ENCODE data around the gene RIMBP2.
A peak's percentile ranks its signal among the peaks of the same experiment; 100 is the strongest.

The RIMBP2 gene

DNA sequence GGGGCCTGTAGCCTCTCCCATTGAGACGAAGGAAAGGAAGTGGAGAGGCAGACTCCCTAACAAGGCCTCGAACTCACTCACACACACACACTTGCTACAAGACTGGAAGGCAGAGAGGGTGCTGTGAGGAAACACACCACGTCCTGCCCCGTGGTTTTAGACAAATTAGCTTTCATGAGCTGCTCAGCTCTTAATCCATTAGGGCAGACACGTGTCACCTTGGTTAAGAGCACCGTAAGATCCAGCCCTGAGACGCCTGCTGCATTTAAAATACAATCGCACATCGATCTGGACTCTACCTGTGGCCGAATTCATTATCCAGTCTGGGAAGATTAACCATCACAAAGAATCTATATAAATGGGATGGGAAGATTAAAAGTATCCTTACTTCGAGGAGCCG lies 72.0 kb downstream of the RIMBP2 start:
- TF ChIP-seq Cebpa-rat (IDR thresholded peaks at IDR 0.05): no peak
- Histone ChIP-seq H3K9ac (no peak overlapping the region), H3K4me2 (no peak overlapping the region), H3K9me3 (replicated peaks in 1 of 11) (peaks cover 0 to 7% (median 0%) of the 10 kb centered on the region in 11 experiments; a peak in 1 of 22 replicates), H3K27me3 (no peaks in the 10 kb centered on the region), H3K36me3 (no peaks in the 10 kb centered on the region), H3K4me3 (no peak overlapping the region), H3K4me1 (peaks cover 0 to 18% (median under 1%) of the 10 kb centered on the region in 10 experiments; a peak in 8 of 20 replicates), H4K20me1 (no peaks in the 10 kb centered on the region), H3K27ac (no peak overlapping the region)

GRCh38 chr12:130642856-130643255 lies 73.2 kb downstream of the RIMBP2 start:
- no peak overlapping the region for H3K9ac ChIP-seq
- TF ChIP-seq Cebpa-rat (IDR thresholded peaks at IDR 0.05): no peak
- peaks cover 0 to 18% (median 0%) of the 10 kb centered on the region in 10 experiments; a peak in 8 of 20 replicates for H3K4me1 ChIP-seq
- peaks cover 0 to 7% (median 0%) of the 10 kb centered on the region in 11 experiments; a peak in 1 of 22 replicates for H3K9me3 ChIP-seq (replicated peaks in 1 of 11)
- H3K36me3 ChIP-seq: no peaks in the 10 kb centered on the region
- no peak overlapping the region for H3K4me3 ChIP-seq
- H3K27ac ChIP-seq: no peak overlapping the region
- H4K20me1 ChIP-seq: no peaks in the 10 kb centered on the region
- no peaks in the 10 kb centered on the region for H3K27me3 ChIP-seq
- H3K4me2 ChIP-seq: peak overlapping the region in 4 of 11 experiments; percentile 13 to 32 (median 22); a peak in 7 of 22 replicates

DNA sequence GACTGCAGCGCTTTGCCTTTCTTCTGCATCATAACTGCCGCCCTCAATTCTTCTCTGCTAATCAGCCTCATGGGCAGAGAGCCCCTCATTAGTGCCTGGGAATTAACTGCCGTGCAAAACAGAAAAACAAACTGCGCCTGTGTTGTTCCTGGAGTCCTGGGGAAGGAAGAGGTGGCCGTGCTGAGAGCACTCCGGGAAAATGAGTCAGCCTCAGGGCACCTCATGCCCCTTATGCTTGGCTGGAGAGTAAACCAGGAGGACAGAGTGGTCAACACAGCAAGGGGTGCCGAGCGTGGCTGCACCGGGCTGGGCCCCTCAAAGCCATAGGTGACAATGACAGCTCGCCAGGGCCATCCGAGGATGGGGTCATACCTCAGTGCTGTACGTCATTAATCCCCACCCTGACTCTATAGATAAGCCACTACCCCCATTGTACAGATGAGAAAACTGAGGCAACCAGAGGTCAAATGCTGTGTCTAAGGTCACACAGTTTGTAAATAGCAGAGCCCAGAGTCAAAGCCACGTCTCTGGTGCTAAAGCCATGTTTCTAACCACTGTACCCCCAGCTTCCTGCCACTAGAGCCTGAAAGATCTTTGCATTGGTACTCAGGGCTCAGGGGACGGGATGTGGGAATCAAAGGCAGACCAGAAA lies 74.4 kb downstream of the RIMBP2 start:
- TF ChIP-seq Cebpa-rat (IDR thresholded peaks at IDR 0.05): no peak
- Histone ChIP-seq H3K36me3 (no peaks in the 10 kb centered on the region), H3K27ac (no peak overlapping the region), H3K4me3 (no peak overlapping the region), H3K27me3 (no peaks in the 10 kb centered on the region), H3K9ac (no peak overlapping the region), H4K20me1 (no peaks in the 10 kb centered on the region), H3K4me1 (peaks cover 0 to 13% (median 0%) of the 10 kb centered on the region in 10 experiments; a peak in 8 of 20 replicates), H3K4me2 (no peak overlapping the region), H3K9me3 (replicated peaks in 1 of 11) (peaks cover 0 to 4% (median 0%) of the 10 kb centered on the region in 11 experiments; a peak in 1 of 22 replicates)

DNA sequence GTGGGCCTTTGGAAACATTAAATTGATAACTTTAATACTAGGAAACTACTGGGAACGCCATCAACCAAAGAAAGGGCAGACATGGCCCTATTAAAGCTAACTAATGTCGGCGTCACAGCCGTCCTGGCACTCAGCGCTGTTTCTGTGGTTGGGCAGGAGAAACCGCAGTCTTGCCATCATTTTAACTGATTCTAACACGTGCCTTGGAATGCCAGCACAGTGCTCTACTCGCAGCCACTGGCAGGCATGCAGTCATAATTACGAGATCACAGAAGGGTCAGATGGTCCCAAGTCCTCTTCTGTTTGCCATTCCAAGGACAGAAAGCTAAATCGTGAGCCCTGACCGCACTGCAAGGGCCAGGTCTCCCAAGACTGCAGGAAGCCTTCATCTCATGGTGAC lies 75.2 kb downstream of the RIMBP2 start:
- no peak overlapping the region for H3K4me2 ChIP-seq
- no peaks in the 10 kb centered on the region for H3K27me3 ChIP-seq
- no peak for TF ChIP-seq Cebpa-rat (IDR thresholded peaks at IDR 0.05)
- H3K36me3 ChIP-seq: no peaks in the 10 kb centered on the region
- H3K9ac ChIP-seq: no peak overlapping the region
- no peaks in the 10 kb centered on the region for H3K9me3 ChIP-seq (replicated peaks in 1 of 11)
- H4K20me1 ChIP-seq: no peaks in the 10 kb centered on the region
- H3K4me1 ChIP-seq: peaks cover 0 to 11% (median 0%) of the 10 kb centered on the region in 10 experiments; a peak in 8 of 20 replicates
- H3K27ac ChIP-seq: no peak overlapping the region
- H3K4me3 ChIP-seq: no peak overlapping the region

DNA sequence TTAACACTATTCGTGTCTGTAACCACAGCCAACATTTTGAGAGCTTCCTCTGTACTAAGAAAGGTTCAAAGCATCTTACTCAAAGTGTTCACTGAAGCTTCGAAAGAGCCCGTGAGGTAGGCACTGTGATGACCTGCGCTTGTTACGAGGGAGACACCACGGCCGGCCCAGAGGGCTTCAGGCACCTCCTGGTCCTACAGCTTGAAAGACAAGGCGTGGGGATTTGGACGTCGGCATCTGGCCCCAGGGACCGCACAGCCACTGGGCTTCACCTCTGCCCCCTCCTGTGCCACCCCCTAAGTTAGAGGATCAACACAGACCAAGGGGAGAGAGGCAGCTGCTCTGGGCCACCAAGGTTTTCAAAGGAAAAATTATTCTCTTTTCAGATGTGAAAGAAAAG lies 75.6 kb downstream of the RIMBP2 start:
- Histone ChIP-seq H3K9ac (no peak overlapping the region), H3K27me3 (no peaks in the 10 kb centered on the region), H3K36me3 (no peaks in the 10 kb centered on the region), H3K4me3 (no peak overlapping the region), H3K9me3 (replicated peaks in 1 of 11) (no peaks in the 10 kb centered on the region), H3K4me1 (peaks cover 0 to 11% (median 0%) of the 10 kb centered on the region in 10 experiments; a peak in 8 of 20 replicates), H3K27ac (no peak overlapping the region), H4K20me1 (no peaks in the 10 kb centered on the region), H3K4me2 (no peak overlapping the region)
- no peak for TF ChIP-seq Cebpa-rat (IDR thresholded peaks at IDR 0.05)

GRCh38 chr12:130639476-130640424 lies 76.3 kb downstream of the RIMBP2 start:
- Histone ChIP-seq H3K27ac (no peak overlapping the region), H3K9me3 (replicated peaks in 1 of 11) (no peaks in the 10 kb centered on the region)
- TF ChIP-seq Cebpa-rat (IDR thresholded peaks at IDR 0.05): no peak

GRCh38 chr12:130636370-130636769 lies 79.7 kb downstream of the RIMBP2 start:
- Histone ChIP-seq H3K9ac (no peak overlapping the region), H3K4me3 (no peak overlapping the region), H3K4me2 (no peak overlapping the region), H3K4me1 (peaks cover 0 to 14% (median 0%) of the 10 kb centered on the region in 10 experiments; a peak in 9 of 20 replicates), H3K36me3 (no peaks in the 10 kb centered on the region), H3K27me3 (peaks cover 0 to 5% (median 0%) of the 10 kb centered on the region in 11 experiments; a peak in 1 of 22 replicates), H3K27ac (no peak overlapping the region), H3K9me3 (replicated peaks in 1 of 11) (no peaks in the 10 kb centered on the region), H4K20me1 (no peaks in the 10 kb centered on the region; a peak in 1 of 22 replicates)
- no peak for TF ChIP-seq Cebpa-rat (IDR thresholded peaks at IDR 0.05)

More at GRCh38 chr12:130639476-130640424, 76.3 kb downstream of the RIMBP2 start:
- peaks cover 0 to 17% (median 0%) of the 10 kb centered on the region in 10 experiments; a peak in 10 of 20 replicates for H3K4me1 ChIP-seq
- no peaks in the 10 kb centered on the region for H4K20me1 ChIP-seq
- no peak overlapping the region for H3K4me3 ChIP-seq
- no peaks in the 10 kb centered on the region for H3K36me3 ChIP-seq
- no peaks in the 10 kb centered on the region for H3K27me3 ChIP-seq
- H3K4me2 ChIP-seq: no peak overlapping the region
- no peak overlapping the region for H3K9ac ChIP-seq

- peak overlapping the region in 3 of 11 experiments; percentile 11 to 33 (median 18); a peak in 4 of 22 replicates for H3K4me2 ChIP-seq
- H3K27ac ChIP-seq: no peak overlapping the region
These were observed 81.2 kb downstream of the RIMBP2 start for GRCh38 chr12:130634866-130635265.

GRCh38 chr12:130633771-130634170 lies 82.3 kb downstream of the RIMBP2 start:
- TF ChIP-seq Cebpa-rat (IDR thresholded peaks at IDR 0.05): no peak
- Histone ChIP-seq H3K4me3 (no peak overlapping the region), H4K20me1 (no peaks in the 10 kb centered on the region; a peak in 1 of 22 replicates), H3K9me3 (replicated peaks in 1 of 11) (0 out of 22 replicates have a peak, but pooled peaks cover 0 to 4% (median 0%) of the 10 kb centered on the region in 11 experiments), H3K36me3 (no peaks in the 10 kb centered on the region), H3K27ac (no peak overlapping the region), H3K27me3 (peaks cover 0 to 5% (median 0%) of the 10 kb centered on the region in 11 experiments; a peak in 1 of 22 replicates), H3K4me1 (peaks cover 0 to 14% (median 0%) of the 10 kb centered on the region in 10 experiments; a peak in 9 of 20 replicates), H3K9ac (no peak overlapping the region), H3K4me2 (peak overlapping the region in 1 of 11 experiments; percentile 11; a peak in 1 of 22 replicates)

More at GRCh38 chr12:130634866-130635265, 81.2 kb downstream of the RIMBP2 start:
- peaks cover 0 to 14% (median 0%) of the 10 kb centered on the region in 10 experiments; a peak in 9 of 20 replicates for H3K4me1 ChIP-seq
- no peak overlapping the region for H3K9ac ChIP-seq
- peaks cover 0 to 5% (median 0%) of the 10 kb centered on the region in 11 experiments; a peak in 1 of 22 replicates for H3K27me3 ChIP-seq
- H4K20me1 ChIP-seq: no peaks in the 10 kb centered on the region; a peak in 1 of 22 replicates
- H3K36me3 ChIP-seq: no peaks in the 10 kb centered on the region
- 0 out of 22 replicates have a peak, but pooled peaks cover 0 to 4% (median 0%) of the 10 kb centered on the region in 11 experiments for H3K9me3 ChIP-seq (replicated peaks in 1 of 11)
- no peak overlapping the region for H3K4me3 ChIP-seq
- no peak for TF ChIP-seq Cebpa-rat (IDR thresholded peaks at IDR 0.05)
